SK-N-MC (cell line): Measurements from ENCODE around the gene FRMD3.

ENCODE experiments used
- DNase-seq: peaks from one replicate; pipeline ENCODE4 v3.0.0-alpha.2; 2011; ENCODE audit warnings: low read depth, low spot score
- H3K27ac ChIP-seq: fragments of 200-600 bp; sonication (generic); 2 replicates; pipeline ENCODE4 v1.5.1; 2016; ENCODE audit warnings: mixed run types
- H3K36me3 ChIP-seq: fragments of 200-600 bp; sonication (generic); 2 replicates; pipeline ENCODE4 v1.6.1; 2017; ENCODE audit warnings: antibody characterized with exemption, low read length, mixed read lengths; ENCODE audit not compliant: insufficient read depth
- H3K4me3 ChIP-seq: fragments of 200-600 bp; sonication (generic); 2 replicates; pipeline ENCODE4 v1.5.1; 2016
- H3K9ac ChIP-seq: fragments of 200-600 bp; sonication (generic); 2 replicates; pipeline ENCODE4 v1.8.0; 2017; ENCODE audit warnings: mixed run types, mixed read lengths; ENCODE audit not compliant: insufficient read length
- H3K9me3 ChIP-seq: fragments of 200-600 bp; sonication (generic); 2 replicates; pipeline ENCODE4 v1.6.1; 2017; ENCODE audit warnings: low read depth, mild to moderate bottlenecking, antibody characterized with exemption, low read length, moderate library complexity, mixed read lengths
- EZH2 ChIP-seq: fragments of 200-600 bp; sonication (generic); IDR thresholded peaks from one replicate; pipeline ENCODE4 v1.6.1; 2017; ENCODE audit warnings: antibody characterized with exemption
- FOXP2 ChIP-seq: optimal IDR thresholded peaks from 2 replicates; pipeline ENCODE3; 2011; ENCODE audit warnings: mild to moderate bottlenecking, moderate library complexity; ENCODE audit not compliant: insufficient read depth; ENCODE audit errors: extremely low read length, control extremely low read depth
- POLR2AphosphoS5 ChIP-seq: IDR thresholded peaks from 2 replicates; pipeline ENCODE4 v1.6.1; 2012; ENCODE audit warnings: mild to moderate bottlenecking, low read depth, low read length, borderline replicate concordance

FRMD3 gene

GRCh38 chr9:83392228-83392627, 146.0 kb downstream of the FRMD3 start:
- Histone ChIP-seq H3K27ac (no peak overlapping the region), H3K9me3 (no peaks in the 10 kb centered on the region), H3K9ac (no peak overlapping the region), H3K4me3 (no peak overlapping the region), H3K36me3 (no peaks in the 10 kb centered on the region)
- no peak for DNase-seq
- TF ChIP-seq POLR2AphosphoS5 (no peak), FOXP2 (no peak), EZH2 (no peak)

GRCh38 chr9:83388346-83388745, 149.9 kb downstream of the FRMD3 start:
- no peak for DNase-seq
- Histone ChIP-seq H3K9ac (no peak overlapping the region), H3K36me3 (no peaks in the 10 kb centered on the region), H3K9me3 (no peaks in the 10 kb centered on the region), H3K4me3 (no peak overlapping the region), H3K27ac (no peak overlapping the region)
- TF ChIP-seq POLR2AphosphoS5: no peak
- TF ChIP-seq FOXP2: no peak
- TF ChIP-seq EZH2: no peak

GRCh38 chr9:83387401-83388185, 150.6 kb downstream of the FRMD3 start:
- Histone ChIP-seq H3K9me3 (no peaks in the 10 kb centered on the region), H3K27ac (no peak overlapping the region), H3K9ac (no peak overlapping the region), H3K4me3 (no peak overlapping the region), H3K36me3 (no peaks in the 10 kb centered on the region)
- TF ChIP-seq FOXP2 (no peak), EZH2 (no peak), POLR2AphosphoS5 (no peak)
- no peak for DNase-seq

GRCh38 chr9:83385317-83385716, 152.9 kb downstream of the FRMD3 start:
- H3K4me3 ChIP-seq: no peak overlapping the region
- TF ChIP-seq EZH2: no peak
- H3K36me3 ChIP-seq: no peaks in the 10 kb centered on the region
- DNase-seq: no peak
- H3K27ac ChIP-seq: no peak overlapping the region
- no peak overlapping the region for H3K9ac ChIP-seq
- no peaks in the 10 kb centered on the region for H3K9me3 ChIP-seq

GRCh38 chr9:83384214-83384613, 154.0 kb downstream of the FRMD3 start:
- no peak for DNase-seq
- Histone ChIP-seq H3K9ac (no peak overlapping the region), H3K4me3 (no peak overlapping the region), H3K36me3 (no peaks in the 10 kb centered on the region), H3K9me3 (no peaks in the 10 kb centered on the region), H3K27ac (no peak overlapping the region)
- TF ChIP-seq FOXP2 (no peak), EZH2 (no peak), POLR2AphosphoS5 (no peak)

GRCh38 chr9:83383034-83383433, 155.2 kb downstream of the FRMD3 start:
- Histone ChIP-seq H3K9me3 (no peaks in the 10 kb centered on the region), H3K27ac (no peak overlapping the region), H3K4me3 (no peak overlapping the region), H3K9ac (no peak overlapping the region), H3K36me3 (no peaks in the 10 kb centered on the region)
- DNase-seq: no peak
- TF ChIP-seq POLR2AphosphoS5 (no peak), FOXP2 (no peak), EZH2 (no peak)

- Histone ChIP-seq H3K4me3 (no peak overlapping the region), H3K9ac (no peak overlapping the region), H3K36me3 (no peaks in the 10 kb centered on the region), H3K27ac (no peak overlapping the region), H3K9me3 (no peaks in the 10 kb centered on the region)
- no peak for TF ChIP-seq FOXP2
- no peak for TF ChIP-seq POLR2AphosphoS5
- no peak for TF ChIP-seq EZH2
- DNase-seq: no peak
Measured at GRCh38 chr9:83382421-83382820, 155.8 kb downstream of the FRMD3 start.

GRCh38 chr9:83379045-83379444, 159.2 kb downstream of the FRMD3 start:
- Histone ChIP-seq H3K9ac (no peak overlapping the region), H3K9me3 (no peaks in the 10 kb centered on the region), H3K36me3 (no peaks in the 10 kb centered on the region), H3K4me3 (no peak overlapping the region), H3K27ac (no peak overlapping the region)
- no peak for TF ChIP-seq FOXP2
- TF ChIP-seq POLR2AphosphoS5: no peak
- no peak for TF ChIP-seq EZH2
- DNase-seq: no peak

GRCh38 chr9:83372957-83373356, 165.2 kb downstream of the FRMD3 start:
- no peak overlapping the region for H3K9ac ChIP-seq
- no peak overlapping the region for H3K4me3 ChIP-seq
- TF ChIP-seq FOXP2: no peak
- DNase-seq: no peak
- H3K9me3 ChIP-seq: no peaks in the 10 kb centered on the region
- H3K36me3 ChIP-seq: no peaks in the 10 kb centered on the region
- H3K27ac ChIP-seq: no peak overlapping the region

GRCh38 chr9:83367326-83367725, 170.9 kb downstream of the FRMD3 start:
- Histone ChIP-seq H3K4me3 (no peak overlapping the region), H3K9ac (no peak overlapping the region), H3K9me3 (no peaks in the 10 kb centered on the region), H3K27ac (no peak overlapping the region), H3K36me3 (no peaks in the 10 kb centered on the region)
- TF ChIP-seq POLR2AphosphoS5: no peak
- DNase-seq: no peak
